ENCODE data around the gene GPRIN1.

DNA sequence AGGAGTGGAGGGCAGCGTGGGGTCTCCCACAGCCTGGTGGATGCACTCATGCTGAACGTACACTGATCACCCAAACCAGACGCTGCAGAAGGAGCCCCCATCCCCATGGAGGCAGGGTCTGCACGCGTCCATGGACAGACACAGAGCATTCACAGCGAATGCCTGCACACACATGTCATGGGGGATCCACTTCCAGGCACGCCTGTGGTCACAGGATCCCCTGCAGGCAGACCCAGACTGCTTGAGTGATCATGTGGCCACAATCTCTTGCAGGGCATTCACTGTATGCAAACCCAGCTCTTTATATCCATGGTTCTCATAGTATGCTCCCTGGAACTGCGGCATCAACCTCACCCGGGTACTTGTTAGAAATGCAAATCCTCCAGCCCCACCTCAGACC, 15.0 kb upstream of the GPRIN1 start:
- TF ChIP-seq, protein P1, sequence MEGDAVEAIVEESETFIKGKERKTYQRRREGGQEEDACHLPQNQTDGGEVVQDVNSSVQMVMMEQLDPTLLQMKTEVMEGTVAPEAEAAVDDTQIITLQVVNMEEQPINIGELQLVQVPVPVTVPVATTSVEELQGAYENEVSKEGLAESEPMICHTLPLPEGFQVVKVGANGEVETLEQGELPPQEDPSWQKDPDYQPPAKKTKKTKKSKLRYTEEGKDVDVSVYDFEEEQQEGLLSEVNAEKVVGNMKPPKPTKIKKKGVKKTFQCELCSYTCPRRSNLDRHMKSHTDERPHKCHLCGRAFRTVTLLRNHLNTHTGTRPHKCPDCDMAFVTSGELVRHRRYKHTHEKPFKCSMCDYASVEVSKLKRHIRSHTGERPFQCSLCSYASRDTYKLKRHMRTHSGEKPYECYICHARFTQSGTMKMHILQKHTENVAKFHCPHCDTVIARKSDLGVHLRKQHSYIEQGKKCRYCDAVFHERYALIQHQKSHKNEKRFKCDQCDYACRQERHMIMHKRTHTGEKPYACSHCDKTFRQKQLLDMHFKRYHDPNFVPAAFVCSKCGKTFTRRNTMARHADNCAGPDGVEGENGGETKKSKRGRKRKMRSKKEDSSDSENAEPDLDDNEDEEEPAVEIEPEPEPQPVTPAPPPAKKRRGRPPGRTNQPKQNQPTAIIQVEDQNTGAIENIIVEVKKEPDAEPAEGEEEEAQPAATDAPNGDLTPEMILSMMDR (IDR thresholded peaks at IDR 0.05; ENCODE audit: low read depth, low read length, missing input control): no peak
- TF ChIP-seq RAD21 (IDR thresholded peaks at IDR 0.05): no peak
- no peak for TF ChIP-seq TAF1 (conservative IDR thresholded peaks at IDR 0.05)
- no peak for TF ChIP-seq EGR1 (IDR thresholded peaks at IDR 0.05; ENCODE audit: low read depth in 2 of 2)
- TF ChIP-seq HNF4A (conservative IDR thresholded peaks at IDR 0.05): no peak

All from liver (tissue), 3 donors.